GM12801 (cell line): ENCODE results near the gene PWWP2B.

ENCODE experiments used
- TF ChIP-seq, protein P1 (sequence below): IDR thresholded peaks from one replicate; pipeline ENCODE4 v1.5.1; 2011; ENCODE audit warnings: control low read depth; ENCODE audit not compliant: insufficient read length; ENCODE audit errors: extremely low read depth

Gene PWWP2B

DNA sequence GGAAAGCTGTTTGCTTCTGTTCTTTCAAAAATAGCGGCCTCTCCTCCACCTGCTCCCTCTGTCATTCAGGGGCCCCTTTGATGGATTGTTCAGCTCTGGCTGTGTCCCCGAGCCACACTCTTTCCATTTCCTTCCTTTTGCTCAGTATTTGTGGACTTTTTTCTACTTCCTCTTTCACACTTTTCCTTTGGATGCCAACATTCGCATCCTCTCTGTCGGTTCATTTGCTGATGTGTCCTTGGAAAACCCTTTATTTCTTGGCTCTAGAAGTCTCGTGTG is 11.7 kb upstream of the PWWP2B start:
- TF ChIP-seq, protein P1, sequence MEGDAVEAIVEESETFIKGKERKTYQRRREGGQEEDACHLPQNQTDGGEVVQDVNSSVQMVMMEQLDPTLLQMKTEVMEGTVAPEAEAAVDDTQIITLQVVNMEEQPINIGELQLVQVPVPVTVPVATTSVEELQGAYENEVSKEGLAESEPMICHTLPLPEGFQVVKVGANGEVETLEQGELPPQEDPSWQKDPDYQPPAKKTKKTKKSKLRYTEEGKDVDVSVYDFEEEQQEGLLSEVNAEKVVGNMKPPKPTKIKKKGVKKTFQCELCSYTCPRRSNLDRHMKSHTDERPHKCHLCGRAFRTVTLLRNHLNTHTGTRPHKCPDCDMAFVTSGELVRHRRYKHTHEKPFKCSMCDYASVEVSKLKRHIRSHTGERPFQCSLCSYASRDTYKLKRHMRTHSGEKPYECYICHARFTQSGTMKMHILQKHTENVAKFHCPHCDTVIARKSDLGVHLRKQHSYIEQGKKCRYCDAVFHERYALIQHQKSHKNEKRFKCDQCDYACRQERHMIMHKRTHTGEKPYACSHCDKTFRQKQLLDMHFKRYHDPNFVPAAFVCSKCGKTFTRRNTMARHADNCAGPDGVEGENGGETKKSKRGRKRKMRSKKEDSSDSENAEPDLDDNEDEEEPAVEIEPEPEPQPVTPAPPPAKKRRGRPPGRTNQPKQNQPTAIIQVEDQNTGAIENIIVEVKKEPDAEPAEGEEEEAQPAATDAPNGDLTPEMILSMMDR, result no peak

DNA sequence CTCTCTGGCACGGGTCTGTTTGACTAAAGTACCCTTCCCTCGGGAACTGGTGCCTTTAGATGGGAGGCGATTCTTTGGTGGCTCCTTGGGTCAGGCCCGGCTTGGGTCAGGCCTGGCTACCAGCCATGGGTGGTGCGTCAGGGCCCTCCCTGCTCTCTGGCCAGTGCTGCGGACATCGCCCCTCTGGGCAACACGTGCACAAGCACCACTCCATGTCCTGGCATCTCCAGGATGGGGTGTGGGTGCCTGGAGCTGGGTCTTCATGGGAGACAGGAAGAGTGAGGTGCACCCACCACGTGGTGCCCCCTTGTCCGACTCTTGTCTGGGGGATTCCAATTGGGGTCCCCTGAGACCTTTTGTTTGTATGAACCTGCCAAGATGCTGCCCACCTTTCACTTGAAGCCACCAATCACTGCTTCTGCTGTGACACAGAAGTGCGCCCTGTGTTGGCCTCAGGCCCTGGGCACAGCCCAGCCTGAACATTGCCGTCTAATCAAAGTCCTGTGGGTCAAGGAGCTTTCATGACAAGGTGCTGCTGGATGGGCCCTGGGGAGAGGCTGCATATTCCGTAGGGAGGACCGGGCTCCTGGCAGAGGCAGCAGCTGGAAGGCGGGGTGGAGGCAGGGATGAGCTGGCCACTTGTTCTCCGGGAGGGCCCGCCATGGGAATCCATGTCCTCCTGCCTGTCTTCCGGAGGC is 11.1 kb upstream of the PWWP2B start:
- TF ChIP-seq, protein P1, result no peak

DNA sequence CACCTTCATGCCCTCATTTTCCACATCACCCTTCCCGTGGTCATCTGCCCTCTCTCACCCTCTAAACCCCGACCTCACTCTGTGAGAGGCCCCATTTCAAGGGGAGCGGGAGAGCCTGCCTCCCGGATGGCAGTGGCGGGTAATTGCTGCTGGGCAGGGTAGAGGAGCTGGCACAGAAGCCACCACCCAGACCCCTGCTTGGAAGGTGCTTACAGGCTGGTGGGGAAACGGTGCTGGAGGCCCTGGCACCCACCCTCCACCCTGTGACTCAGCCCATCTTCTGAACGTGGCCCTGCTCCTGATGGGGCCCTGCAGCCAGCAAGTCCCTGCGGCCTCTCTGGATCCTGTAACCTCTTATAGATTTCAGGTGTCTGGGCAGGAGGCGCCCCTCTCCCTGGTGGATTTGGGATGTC is 10.6 kb upstream of the PWWP2B start:
- TF ChIP-seq, protein P1, result no peak

- TF ChIP-seq, protein P1, result no peak
These were observed 9.2 kb upstream of the PWWP2B start for GRCh38 chr10:132387764-132388210.

- TF ChIP-seq, protein P1, result no peak
These were observed 8.0 kb upstream of the PWWP2B start for GRCh38 chr10:132388891-132389432.

GRCh38 chr10:132389433-132390169 is 7.4 kb upstream of the PWWP2B start:
- TF ChIP-seq, protein P1, result no peak

DNA sequence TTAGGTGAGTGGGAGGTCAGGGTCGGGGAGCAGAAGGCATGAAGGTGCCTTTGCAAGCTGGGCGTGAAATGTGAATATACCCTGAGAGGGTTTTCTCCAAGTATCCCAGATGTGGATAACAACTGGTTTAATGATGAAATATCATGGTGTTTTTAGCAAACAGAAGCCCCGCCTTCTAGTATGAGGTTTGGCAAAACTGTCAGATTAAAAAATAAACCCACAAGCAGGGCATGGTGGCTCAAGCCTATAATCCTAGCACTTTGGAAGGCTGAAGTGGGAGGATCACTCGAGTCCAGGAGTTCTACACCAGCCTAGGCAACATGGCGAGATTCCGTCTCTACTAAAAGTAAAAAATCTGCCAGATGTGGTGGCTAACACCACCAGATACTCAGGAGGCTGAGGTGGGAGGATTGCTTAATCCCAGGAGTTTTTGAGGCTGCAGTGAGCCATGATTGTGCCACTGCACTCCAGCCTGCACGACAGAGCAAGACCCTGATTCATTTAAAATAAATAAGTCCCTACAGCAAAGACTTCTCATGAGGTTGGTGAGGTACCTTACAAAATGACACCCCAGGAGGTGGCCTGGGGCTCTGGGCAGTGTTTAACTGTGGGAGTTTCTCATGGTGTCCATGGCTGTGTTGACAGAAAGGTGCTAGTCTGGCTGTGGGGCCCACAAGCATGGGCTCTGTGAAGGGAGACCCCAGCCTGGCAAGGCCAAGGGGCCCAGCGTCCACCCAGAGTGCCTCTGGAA is 6.7 kb upstream of the PWWP2B start:
- TF ChIP-seq, protein P1, result no peak
